OCI-LY1 (cell line): Measurements from ENCODE around the gene SCTR.

Source experiments
- CTCF ChIP-seq: fragments of 200-600 bp; sonication (generic), shearing (Covaris generic); IDR thresholded peaks from 2 replicates; pipeline ENCODE4 v1.5.1; 2017; ENCODE audit warnings: mild to moderate bottlenecking, antibody characterized with exemption, low read length, moderate library complexity, mixed read lengths
- EZH2 ChIP-seq: fragments of 200-600 bp; sonication (generic), shearing (Covaris generic); IDR thresholded peaks from 2 replicates; pipeline ENCODE4 v1.8.0; 2017; ENCODE audit warnings: borderline replicate concordance, mixed run types, mild to moderate bottlenecking, antibody characterized with exemption, low read length, moderate library complexity, mixed read lengths

DNA sequence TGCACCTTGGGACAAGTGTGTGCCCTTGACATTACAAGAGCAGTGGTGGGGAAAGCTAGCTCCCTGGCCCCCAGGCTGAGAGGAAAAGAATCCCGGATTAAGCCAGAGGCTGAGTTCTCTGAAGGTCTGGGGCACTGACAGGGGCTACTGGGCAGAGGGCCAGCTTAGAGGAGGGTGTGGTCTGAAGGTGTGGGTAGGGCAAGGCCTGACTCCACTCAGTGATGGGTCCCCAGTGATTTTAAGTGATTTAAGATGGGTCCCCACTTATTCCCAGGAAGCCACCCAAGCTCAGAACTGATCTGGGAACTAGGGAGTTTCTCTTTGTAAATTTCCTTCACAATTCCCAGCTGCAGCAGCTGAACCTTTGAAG lies 83.8 kb downstream of the SCTR start:
- TF ChIP-seq CTCF = no peak
- no peak for TF ChIP-seq EZH2
